Tibial nerve (tissue), 4 donors: ENCODE data around the gene TEKT4.

ENCODE experiments used
- EP300 ChIP-seq, 2 donors: sonication (generic); formaldehyde crosslinking; IDR thresholded peaks; one replicate each; pipeline ENCODE4 v1.6.1; 2017; ENCODE audit warnings: antibody characterized with exemption in 2 of 2, mild to moderate bottlenecking in 1 of 2
- TF ChIP-seq, protein P1 (sequence below), 5 experiments: fragments of 200-600 bp in 3 of 5; fragments of 450-650 bp in 2 of 5; sonication (generic) in 3 of 5; IDR thresholded peaks; one replicate each; pipeline ENCODE4 v1.5.1; 2016 to 2019; ENCODE audit warnings: antibody characterized with exemption in 5 of 5, mild to moderate bottlenecking in 3 of 5, moderate library complexity in 2 of 5

DNA sequence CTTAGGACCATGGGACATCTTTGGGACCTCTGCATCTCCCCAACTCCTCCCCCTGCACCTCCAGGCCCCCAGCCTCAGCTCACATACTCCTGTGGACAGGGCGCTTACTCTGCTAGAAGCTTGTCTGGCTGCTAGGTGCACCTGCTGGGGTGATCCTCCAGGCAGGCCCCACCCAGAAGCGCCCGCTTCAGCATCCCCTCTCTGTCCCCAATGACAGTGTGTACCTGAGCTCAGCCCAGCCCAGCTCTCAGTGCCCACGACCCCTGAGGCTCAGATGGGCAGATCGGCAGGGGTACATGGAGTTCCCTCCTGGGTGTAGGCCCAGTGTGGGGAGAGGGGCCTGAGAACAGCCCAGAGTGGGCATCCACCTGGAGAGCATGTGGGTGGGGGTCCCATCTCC, 5.9 kb downstream of the TEKT4 start:
- no peak for TF ChIP-seq EP300 (IDR thresholded peaks at IDR 0.05)
- TF ChIP-seq, protein P1, sequence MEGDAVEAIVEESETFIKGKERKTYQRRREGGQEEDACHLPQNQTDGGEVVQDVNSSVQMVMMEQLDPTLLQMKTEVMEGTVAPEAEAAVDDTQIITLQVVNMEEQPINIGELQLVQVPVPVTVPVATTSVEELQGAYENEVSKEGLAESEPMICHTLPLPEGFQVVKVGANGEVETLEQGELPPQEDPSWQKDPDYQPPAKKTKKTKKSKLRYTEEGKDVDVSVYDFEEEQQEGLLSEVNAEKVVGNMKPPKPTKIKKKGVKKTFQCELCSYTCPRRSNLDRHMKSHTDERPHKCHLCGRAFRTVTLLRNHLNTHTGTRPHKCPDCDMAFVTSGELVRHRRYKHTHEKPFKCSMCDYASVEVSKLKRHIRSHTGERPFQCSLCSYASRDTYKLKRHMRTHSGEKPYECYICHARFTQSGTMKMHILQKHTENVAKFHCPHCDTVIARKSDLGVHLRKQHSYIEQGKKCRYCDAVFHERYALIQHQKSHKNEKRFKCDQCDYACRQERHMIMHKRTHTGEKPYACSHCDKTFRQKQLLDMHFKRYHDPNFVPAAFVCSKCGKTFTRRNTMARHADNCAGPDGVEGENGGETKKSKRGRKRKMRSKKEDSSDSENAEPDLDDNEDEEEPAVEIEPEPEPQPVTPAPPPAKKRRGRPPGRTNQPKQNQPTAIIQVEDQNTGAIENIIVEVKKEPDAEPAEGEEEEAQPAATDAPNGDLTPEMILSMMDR (IDR thresholded peaks at IDR 0.05): no peak
